A673 (cell line): Measurements from ENCODE around the gene MKI67. TPM values are rescaled to one million over a fixed set of nuclear protein-coding genes. Genes with fewer than 3 reads are reported as not detected.

Source experiments
- BruUV-seq: library from RNA; stranded (reverse); fragments of 400-500 nt; replicated peaks from 2 replicates; lab custom pipeline; 2021; lab: Mats Ljungman, UMichigan
- CTCF ChIA-PET: fragments of 300-600 bp; sonication (Branson Sonifier 250); formaldehyde crosslinking; loops from one replicate; lab custom pipeline; 2022; ENCODE audit warnings: antibody characterized with exemption; lab: Charles Lee
- POLR2A ChIA-PET: fragments of 300-600 bp; sonication (Branson Sonifier 250); formaldehyde crosslinking; loops from one replicate; lab custom pipeline; 2022; ENCODE audit warnings: antibody characterized with exemption; ENCODE audit not compliant: low non-redundant PET; lab: Charles Lee
- DNase-seq: peaks from one replicate; pipeline ENCODE4 v3.0.0-alpha.2; 2015; ENCODE audit warnings: low spot score
- H3K27ac ChIP-seq: fragments of 200-600 bp; sonication (generic); 2 replicates; pipeline ENCODE4 v1.5.1; 2016; ENCODE audit warnings: mixed run types, low read depth, mild to moderate bottlenecking, mixed read lengths, antibody characterized with exemption, low read length; ENCODE audit not compliant: poor library complexity, severe bottlenecking
- H3K27me3 ChIP-seq: fragments of 200-600 bp; sonication (generic); replicated peaks from 2 replicates; pipeline ENCODE4 v1.6.1; 2017; ENCODE audit warnings: mixed run types, low read depth, mild to moderate bottlenecking, mixed read lengths, antibody characterized with exemption, low read length; ENCODE audit not compliant: insufficient read depth, poor library complexity
- H3K36me3 ChIP-seq: fragments of 200-600 bp; sonication (generic); 2 replicates; pipeline ENCODE4 v1.6.1; 2016; ENCODE audit warnings: mixed run types, mild to moderate bottlenecking, mixed read lengths, antibody characterized with exemption, low read length; ENCODE audit not compliant: insufficient read depth, poor library complexity, severe bottlenecking
- H3K4me1 ChIP-seq: fragments of 200-600 bp; sonication (generic); 2 replicates; pipeline ENCODE4 v1.6.1; 2017; ENCODE audit warnings: mixed run types, mild to moderate bottlenecking, mixed read lengths, antibody characterized with exemption, low read length; ENCODE audit not compliant: insufficient read depth, poor library complexity, severe bottlenecking
- H3K4me3 ChIP-seq: fragments of 200-600 bp; sonication (generic); 2 replicates; pipeline ENCODE4 v1.5.1; 2016; ENCODE audit warnings: low read depth, mixed run types, mild to moderate bottlenecking, mixed read lengths, low read length; ENCODE audit not compliant: poor library complexity, severe bottlenecking
- H3K9me3 ChIP-seq: fragments of 200-600 bp; sonication (generic); 2 replicates; pipeline ENCODE4 v1.6.1; 2016; ENCODE audit warnings: mixed run types, low read depth, mild to moderate bottlenecking, mixed read lengths, antibody characterized with exemption, low read length; ENCODE audit not compliant: poor library complexity, severe bottlenecking
- CTCF ChIP-seq: fragments of 300-800, 200-600 bp; sonication (generic); conservative IDR thresholded peaks from 2 replicates; pipeline ENCODE4 v1.5.1; 2017; ENCODE audit warnings: low read depth, mild to moderate bottlenecking, antibody characterized with exemption, low read length, moderate library complexity, mixed read lengths
- EZH2 ChIP-seq: fragments of 200-600 bp; sonication (generic); IDR thresholded peaks from 2 replicates; pipeline ENCODE4 v1.6.1; 2017; ENCODE audit warnings: borderline replicate concordance, low read depth, mild to moderate bottlenecking, mixed read lengths, antibody characterized with exemption, low read length; ENCODE audit not compliant: poor library complexity, severe bottlenecking
- intact Hi-C: fragments of 100-400 bp; cut with micrococcal nuclease; formaldehyde crosslinking; loops from one replicate; pipeline ENCODE4 v1.10.0; 2022; ENCODE audit not compliant: unreplicated experiment
- total RNA-seq: library from RNA; stranded (reverse); gene quantifications from 2 replicates; pipeline ENCODE4 v1.2.3, GENCODE V29; 2021

MKI67 gene
- total RNA-seq, 1 experiment from 2014 or later = 249 TPM

DNA sequence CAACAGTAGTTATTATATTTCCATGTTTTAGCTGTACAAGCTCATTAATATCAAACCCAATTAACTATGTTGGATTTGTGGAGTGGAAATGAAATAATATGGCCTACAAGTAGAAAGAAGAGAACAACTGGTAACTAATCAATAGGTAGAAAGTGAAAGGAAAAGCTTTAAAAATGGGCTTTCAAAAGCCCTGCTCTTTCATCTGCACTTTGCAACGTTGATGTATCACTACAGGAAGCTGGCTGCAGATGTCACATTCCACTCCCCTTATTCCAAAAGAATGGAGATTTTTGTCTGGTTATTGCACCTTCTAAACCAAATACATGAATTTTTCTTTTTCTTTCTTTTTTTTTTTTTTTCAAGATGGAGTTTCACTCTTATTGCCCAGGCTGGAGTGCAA, 11.7 kb upstream of the MKI67 start:
- intact Hi-C loops = no loop called here
- DNase-seq = no peak
- BruUV-seq = no TSS peak
- H3K4me1 ChIP-seq = no peaks in the 10 kb centered on the region
- POLR2A ChIA-PET = no interaction called here
- no peaks in the 10 kb centered on the region for H3K27me3 ChIP-seq
- no peak overlapping the region for H3K4me3 ChIP-seq
- no peak for TF ChIP-seq EZH2
- no peak for TF ChIP-seq CTCF
- CTCF ChIA-PET = no interaction called here
- no peaks in the 10 kb centered on the region for H3K36me3 ChIP-seq
- no peak overlapping the region for H3K27ac ChIP-seq
- no peaks in the 10 kb centered on the region for H3K9me3 ChIP-seq

DNA sequence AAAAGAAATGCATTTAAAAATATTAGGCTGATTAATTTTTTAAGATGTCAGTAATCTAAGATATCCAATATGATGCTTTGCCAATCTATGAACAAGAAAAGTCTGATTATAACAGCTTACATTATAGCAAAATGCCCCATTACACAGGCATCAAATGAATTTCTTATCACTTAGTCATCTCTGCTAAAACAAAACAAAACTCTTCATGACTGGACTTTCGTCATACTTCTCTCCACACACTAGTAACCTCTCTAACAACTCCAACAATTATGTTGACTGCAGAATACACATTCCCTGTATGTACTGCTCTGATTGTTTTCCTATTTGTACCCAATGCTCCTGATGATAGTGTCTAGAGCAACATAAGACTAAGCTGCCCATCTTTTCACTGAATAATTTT, 3.8 kb upstream of the MKI67 start:
- no peak for TF ChIP-seq EZH2
- no peak for TF ChIP-seq CTCF
- H3K36me3 ChIP-seq = peaks cover 3% of the 10 kb centered on the region
- no TSS peak for BruUV-seq
- no peak overlapping the region for H3K27ac ChIP-seq
- intact Hi-C loops = no loop called here
- ChIA-PET POLR2A (no interaction called here), CTCF (no interaction called here)
- no peak overlapping the region for H3K4me3 ChIP-seq
- H3K27me3 ChIP-seq = no peaks in the 10 kb centered on the region
- DNase-seq = no peak
- no peaks in the 10 kb centered on the region for H3K9me3 ChIP-seq
- no peaks in the 10 kb centered on the region for H3K4me1 ChIP-seq

- H3K36me3 ChIP-seq = peaks cover 18% of the 10 kb centered on the region
- no peak overlapping the region for H3K27ac ChIP-seq
- H3K9me3 ChIP-seq = no peaks in the 10 kb centered on the region
- CTCF ChIA-PET = no interaction called here
- no peak overlapping the region for H3K4me3 ChIP-seq
- peaks cover 11% of the 10 kb centered on the region for H3K4me1 ChIP-seq
- no TSS peak for BruUV-seq
- no peaks in the 10 kb centered on the region for H3K27me3 ChIP-seq
- POLR2A ChIA-PET = no interaction called here
- TF ChIP-seq EZH2 (no peak), CTCF (no peak)
- no peak for DNase-seq
- intact Hi-C loops = no loop called here
Observed at GRCh38 chr10:128128582-128128981, 2.4 kb upstream of the MKI67 start.
